Ovary (tissue), 9 donors: ENCODE measurements around the gene LYL1. TPM values are rescaled to one million over a fixed set of nuclear protein-coding genes. Genes with fewer than 3 reads are reported as not detected.

ENCODE experiments used
- DNase-seq, 5 donors: peaks; one replicate each; pipeline ENCODE4 v3.0.0-alpha.2; 2019 to 2020
- H3K27ac ChIP-seq, 2 donors: fragments of 200-600 bp; one replicate each; pipeline versions ENCODE4 v1.5.1 to v1.8.0; 2019 to 2022
- H3K27me3 ChIP-seq: fragments of 200-600 bp; one replicate; pipeline ENCODE4 v1.8.0; 2022
- H3K36me3 ChIP-seq: fragments of 200-600 bp; sonication (generic); one replicate; pipeline ENCODE4 v1.5.1; 2019
- H3K4me1 ChIP-seq: one replicate; pipeline ENCODE4 v1.8.1; 2013; ENCODE audit warnings: mild to moderate bottlenecking, moderate library complexity; ENCODE audit not compliant: insufficient read depth
- H3K4me3 ChIP-seq: fragments of 200-600 bp; sonication (generic); one replicate; pipeline ENCODE4 v1.5.1; 2017
- H3K9me3 ChIP-seq, 2 donors: fragments of 200-600 bp in 1 of 2; sonication (generic) in 1 of 2; one replicate each; pipeline versions ENCODE4 v1.5.1 to v1.8.1; 2013 to 2019; ENCODE audit warnings: mild to moderate bottlenecking in 1 of 2, moderate library complexity in 1 of 2
- CTCF ChIP-seq, 3 donors: fragments of 450-650 bp in 2 of 3; fragments of 200-600 bp in 1 of 3; IDR thresholded peaks; one replicate each; pipeline versions ENCODE4 v1.5.1 to v1.8.0; 2016 to 2022; ENCODE audit warnings: antibody characterized with exemption in 3 of 3, mild to moderate bottlenecking in 1 of 3
- EP300 ChIP-seq: sonication (generic); formaldehyde crosslinking; IDR thresholded peaks from one replicate; pipeline ENCODE4 v1.6.1; 2017; ENCODE audit warnings: antibody characterized with exemption
- POLR2A ChIP-seq: fragments of 450-650 bp; IDR thresholded peaks from one replicate; pipeline ENCODE4 v1.6.1; 2017; ENCODE audit warnings: antibody characterized with exemption, mild to moderate bottlenecking, moderate library complexity
- WGBS, 3 donors: extraction: QIAGEN DNeasy Blood & Tissue Kit in 1 of 3; methylation state at CpG; one replicate each; pipeline versions ENCODE4 v1.1.5 to v1.1.7; 2013 to 2017; 5-methylcytosine and 5-hydroxymethylcytosine counted together
- intact Hi-C, 4 donors: fragments of 100-400 bp; cut with DNase I; formaldehyde crosslinking; loops; one replicate each; pipeline versions ENCODE4 v1.11.0 to v1.15.1; 2022 to 2023
- polyA plus RNA-seq, 2 donors: library from polyadenylated mRNA; stranded (reverse); fragments of 200-250 nt in 1 of 2; fragments of 350-450 nt in 1 of 2; fragmentation: Illumina TruSeq in 1 of 2; extraction: RNeasy Lipid Tissue Mini Kit (QIAGEN cat#74804) in 1 of 2; gene quantifications; one replicate each; pipeline ENCODE4 v1.2.3, GENCODE V29; 2013 to 2014
- total RNA-seq, 7 donors: library from RNA; depleted of rRNA in 2 of 7; stranded (reverse); fragments of >200 nt in 2 of 7; fragmentation: NEBNext Ultra II Directional in 3 of 7; extraction: Animal tissue kit (Norgen Biotek cat#: 25700) in 3 of 7; gene quantifications; one replicate each; pipeline versions ENCODE4 v1.1.0 to v1.2.4, GENCODE V29; 2016 to 2023
- donor health status: DM: no; HTN: no; CAD: no; lungs with moderate emphysema.
- donor health status: DM: no; HTN: no; CAD: no.
- donor health status: Bipolar disorder and iron deficiency.
- donor health status: DM: yes; HTN: yes; CAD: no.
- donor health status: DM: no; HTN: no; CAD: no.
- donor health status: DM: yes; HTN: yes; CAD: no.

The LYL1 gene
- total and polyA plus RNA-seq, 9 donors, result 0.90 to 7.4 (median 5.0) TPM

DNA sequence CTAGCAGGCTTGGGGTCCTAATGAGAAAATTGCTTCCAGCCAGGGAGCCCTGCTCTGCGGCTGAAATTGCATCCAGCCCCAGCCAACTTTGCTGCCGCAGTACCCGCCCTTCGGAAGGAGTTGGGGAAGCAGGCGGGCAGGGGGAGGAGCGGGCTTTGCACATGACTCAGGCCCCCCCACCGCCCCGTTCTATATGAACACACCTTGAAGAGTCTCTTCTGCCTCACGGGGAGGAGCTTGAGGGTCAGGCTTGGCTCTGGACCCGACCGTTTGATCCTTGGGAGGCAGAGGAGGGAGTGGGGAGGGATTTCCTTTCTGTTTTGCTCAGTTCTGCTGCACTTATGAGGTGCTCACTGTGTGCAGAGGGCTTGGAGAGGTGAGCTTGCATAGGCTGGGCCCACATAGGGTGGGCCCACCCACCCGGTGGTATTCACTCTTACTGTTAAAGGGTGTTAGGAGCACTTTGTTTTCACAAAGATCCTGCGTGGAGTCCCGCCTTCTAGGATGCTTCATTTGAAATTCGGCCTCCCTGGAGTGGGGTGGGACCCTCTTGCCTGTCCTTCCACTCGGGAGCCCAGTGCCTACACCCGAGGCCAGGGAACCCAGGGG, 46.5 kb downstream of the LYL1 start:
- WGBS, 3 donors, result 15 to 19% (median 19%) methylated on average over 17 of the region's 17 CpGs
- no peaks in the 10 kb centered on the region for H3K27me3 ChIP-seq
- peak overlapping the region; percentile 91 to 95 for H3K27ac ChIP-seq
- H3K9me3 ChIP-seq, result no peaks in the 10 kb centered on the region
- no peaks in the 10 kb centered on the region for H3K36me3 ChIP-seq
- no peak for TF ChIP-seq CTCF (IDR thresholded peaks at IDR 0.05)
- no peak for TF ChIP-seq EP300
- peak; percentile 16 for TF ChIP-seq POLR2A
- H3K4me1 ChIP-seq, result peaks cover 69% of the 10 kb centered on the region
- intact Hi-C loops, result loop anchor here in 1 of 4 donors (5.0 to 10.0 kb wide), 2 partner anchors 34 to 51 kb away; no protein-coding TSS in a partner anchor
- H3K4me3 ChIP-seq, result peak overlapping the region; percentile 22
- peak; percentile 68 to 73 (median 71) for DNase-seq

GRCh38 chr19:13055213-13056051, 47.2 kb downstream of the LYL1 start:
- peaks cover 68% of the 10 kb centered on the region for H3K4me1 ChIP-seq
- no peaks in the 10 kb centered on the region for H3K36me3 ChIP-seq
- peak; percentile 88 to 94 (median 93) for DNase-seq
- peak in 1 of 3 donors; percentile 35 for TF ChIP-seq CTCF (IDR thresholded peaks at IDR 0.05)
- TF ChIP-seq POLR2A, result no peak
- TF ChIP-seq EP300, result peak; percentile 36
- intact Hi-C loops, result loop anchor here in 1 of 4 donors (5.0 to 10.0 kb wide), 2 partner anchors 33 to 51 kb away; no protein-coding TSS in a partner anchor
- WGBS, 3 donors, result 7 to 12% (median 7%) methylated on average over 27 to 29 of the region's 29 CpGs
- peak overlapping the region; percentile 22 for H3K4me3 ChIP-seq
- H3K9me3 ChIP-seq, result no peaks in the 10 kb centered on the region
- peak overlapping the region; percentile 91 to 95 for H3K27ac ChIP-seq
- no peaks in the 10 kb centered on the region for H3K27me3 ChIP-seq

DNA sequence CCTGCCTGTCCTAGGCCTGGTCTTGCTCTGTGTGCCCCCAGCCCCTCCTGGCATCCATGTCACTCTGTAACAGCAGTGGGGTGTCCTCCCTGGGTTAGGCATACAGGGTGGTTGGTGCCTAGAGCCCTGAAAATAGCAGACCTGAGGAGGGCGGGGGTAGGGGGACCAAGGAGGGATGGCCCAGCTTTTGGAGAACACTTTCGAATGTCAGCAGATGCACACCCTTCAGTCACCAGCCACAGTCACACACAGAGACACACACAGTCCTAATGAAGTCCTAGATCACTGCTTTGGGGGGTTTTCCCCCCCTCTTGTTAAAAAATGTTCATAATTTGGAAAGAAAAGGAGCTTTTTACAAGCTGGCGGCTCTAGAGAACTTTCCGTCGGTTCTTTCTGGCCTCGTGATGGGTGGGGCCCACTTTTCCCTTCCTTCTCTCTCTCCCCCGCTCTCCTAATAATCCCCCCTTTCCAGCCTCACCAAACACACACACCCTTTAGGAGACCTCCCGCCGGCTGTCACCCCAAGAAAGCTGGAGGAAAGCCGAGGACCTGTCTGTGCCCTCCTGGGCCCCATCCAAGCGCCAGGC, 47.9 kb downstream of the LYL1 start:
- no peaks in the 10 kb centered on the region for H3K36me3 ChIP-seq
- 9 to 15% (median 12%) methylated on average over 11 of the region's 11 CpGs for WGBS, 3 donors
- peaks cover 62% of the 10 kb centered on the region for H3K4me1 ChIP-seq
- no peaks in the 10 kb centered on the region for H3K27me3 ChIP-seq
- H3K27ac ChIP-seq, result peak overlapping the region; percentile 91 to 95
- DNase-seq, result peak in 3 of 5 donors; percentile 54 to 79 (median 56)
- intact Hi-C loops, result loop anchor here in 2 of 4 donors (5.0 to 10.0 kb wide), 3 partner anchors 32 to 50 kb away; no protein-coding TSS in a partner anchor
- H3K9me3 ChIP-seq, result no peaks in the 10 kb centered on the region
- peak overlapping the region; percentile 22 for H3K4me3 ChIP-seq
- TF ChIP-seq POLR2A (no peak), EP300 (no peak), CTCF (IDR thresholded peaks at IDR 0.05) (no peak)
